NCI-H526 treated with DMSO at 0.1 percent for 48 hours (cell line): ENCODE results near the gene AQP2.

Experiments used
- DNase-seq: peaks from one replicate; lab custom pipeline; 2025; lab: John Stamatoyannopoulos, UW

The AQP2 gene, protein sequence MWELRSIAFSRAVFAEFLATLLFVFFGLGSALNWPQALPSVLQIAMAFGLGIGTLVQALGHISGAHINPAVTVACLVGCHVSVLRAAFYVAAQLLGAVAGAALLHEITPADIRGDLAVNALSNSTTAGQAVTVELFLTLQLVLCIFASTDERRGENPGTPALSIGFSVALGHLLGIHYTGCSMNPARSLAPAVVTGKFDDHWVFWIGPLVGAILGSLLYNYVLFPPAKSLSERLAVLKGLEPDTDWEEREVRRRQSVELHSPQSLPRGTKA

DNA sequence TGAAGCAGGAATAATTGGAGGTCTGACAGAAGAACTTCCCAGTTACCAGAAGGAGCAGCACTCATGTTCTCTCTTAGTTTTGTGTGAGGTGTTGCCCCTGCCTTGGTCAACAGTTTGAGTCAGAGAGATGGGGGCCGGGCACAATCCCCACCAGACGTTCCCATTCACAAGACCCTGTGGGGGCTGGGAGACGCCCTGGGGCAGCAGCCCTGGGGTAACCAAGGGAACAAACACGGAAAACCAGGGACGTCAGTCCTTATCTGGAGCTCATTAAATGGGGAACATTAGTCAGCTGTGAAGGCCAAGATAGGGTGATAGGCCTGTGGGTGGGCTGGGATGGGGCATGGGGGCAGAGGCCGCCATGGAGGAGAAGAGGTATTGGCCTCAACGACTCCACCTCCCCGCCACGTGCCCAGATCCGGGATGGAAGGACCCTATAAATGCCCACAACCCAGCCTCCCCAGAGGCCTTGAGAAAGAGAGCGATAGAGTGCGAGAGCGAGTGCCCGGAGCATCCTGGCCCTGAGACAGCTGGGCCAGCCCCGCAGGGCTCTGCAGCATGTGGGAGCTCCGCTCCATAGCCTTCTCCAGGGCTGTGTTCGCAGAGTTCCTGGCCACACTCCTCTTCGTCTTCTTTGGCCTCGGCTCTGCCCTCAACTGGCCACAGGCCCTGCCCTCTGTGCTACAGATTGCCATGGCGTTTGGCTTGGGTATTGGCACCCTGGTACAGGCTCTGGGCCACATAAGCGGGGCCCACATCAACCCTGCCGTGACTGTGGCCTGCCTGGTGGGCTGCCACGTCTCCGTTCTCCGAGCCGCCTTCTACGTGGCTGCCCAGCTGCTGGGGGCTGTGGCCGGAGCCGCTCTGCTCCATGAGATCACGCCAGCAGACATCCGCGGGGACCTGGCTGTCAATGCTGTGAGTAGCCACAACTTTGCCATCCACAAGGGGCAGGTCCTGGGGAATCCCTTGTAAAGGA, at the start of gene AQP2:
Gene AQP2, plus strand, starts transcription at position 465 of the 979 bp plus-strand sequence. Its CDS starts 94 bp downstream, at position 559.
- DNase-seq = no peak

DNA sequence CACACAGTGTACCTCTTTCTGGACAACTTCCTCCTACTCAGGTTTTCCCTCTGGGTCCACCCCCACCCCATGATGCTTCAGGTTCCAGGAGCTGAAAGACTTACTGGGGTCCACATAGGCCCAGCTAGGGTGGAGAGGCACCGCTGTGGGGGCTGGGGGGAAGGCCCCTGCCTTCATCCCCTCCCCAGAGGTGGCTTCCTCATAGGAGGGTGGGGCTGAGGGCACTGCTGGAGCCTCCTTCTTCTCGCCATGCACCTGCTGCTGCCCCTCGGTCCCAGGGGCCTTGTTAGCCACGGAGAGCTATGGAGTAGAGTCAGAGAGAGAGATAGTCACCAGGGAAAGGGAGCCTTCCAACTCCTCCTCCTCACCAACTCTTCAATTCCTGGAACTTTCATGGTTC, 49.5 kb upstream of the AQP2 start:
- peak; percentile 32 for DNase-seq

DNA sequence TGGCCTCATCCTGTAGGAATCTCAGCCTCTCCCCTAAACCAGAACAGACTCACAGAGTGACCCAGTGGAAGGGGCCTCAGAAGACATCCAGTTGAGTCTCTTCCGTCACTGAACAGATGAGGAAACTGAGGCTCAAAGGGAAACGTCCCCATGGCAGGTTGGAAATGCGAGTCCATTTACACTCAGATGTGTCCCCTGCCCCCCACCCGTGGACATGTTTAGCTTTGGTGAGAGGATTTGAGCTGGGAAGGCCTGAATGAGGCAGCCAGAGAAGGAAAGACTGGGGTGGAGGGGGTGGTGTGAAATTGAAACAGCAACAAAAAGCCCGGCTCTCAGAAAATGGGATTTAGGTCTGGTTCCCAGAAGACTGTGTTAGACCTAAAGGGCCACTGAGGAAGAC, 48.6 kb upstream of the AQP2 start:
- no peak for DNase-seq

DNA sequence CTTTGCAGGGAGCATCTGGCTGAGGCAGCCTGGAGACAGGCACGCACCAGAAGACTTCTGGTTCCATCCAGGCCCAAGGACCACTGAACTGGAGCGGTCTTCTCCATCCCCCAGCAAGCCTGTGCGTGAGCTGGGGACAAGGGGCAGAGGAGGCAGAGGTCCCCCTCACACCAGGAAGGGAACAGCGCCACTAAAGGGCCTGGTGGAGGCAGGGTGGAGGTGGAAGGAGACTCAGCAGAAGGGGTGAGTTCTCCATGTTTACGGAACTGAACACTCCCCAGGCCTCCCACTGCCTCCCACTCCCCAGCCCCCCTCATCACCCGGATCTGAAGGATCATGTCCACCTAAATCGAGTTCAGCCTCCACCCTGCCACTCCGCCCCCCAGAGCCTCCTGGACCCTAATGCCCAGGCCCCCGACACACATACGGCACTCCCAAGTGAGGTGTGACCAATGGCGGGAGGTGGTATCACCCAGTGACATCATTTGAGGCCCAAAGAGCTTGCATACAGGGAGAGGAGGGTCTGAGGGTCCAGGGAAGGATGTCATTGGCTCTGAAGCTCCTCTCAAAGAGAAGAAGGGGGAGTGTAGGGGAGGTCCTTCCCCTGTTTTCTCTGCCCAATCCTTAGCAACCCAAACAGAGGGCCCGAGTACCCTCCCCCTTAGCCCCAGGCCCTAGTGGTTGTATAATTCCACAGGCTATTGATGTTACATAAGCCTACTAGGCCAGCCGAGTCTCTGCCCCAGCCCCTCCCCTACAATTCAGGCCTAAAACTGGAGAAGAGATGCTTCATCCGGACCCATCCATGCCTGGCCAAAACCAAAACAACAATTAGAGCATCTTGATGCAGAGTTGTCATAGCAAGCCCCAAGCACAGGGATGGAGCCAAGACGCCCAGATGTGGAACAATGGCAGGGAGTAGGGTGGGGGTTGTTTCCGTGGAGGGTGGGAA, 47.9 kb upstream of the AQP2 start:
- no peak for DNase-seq

DNA sequence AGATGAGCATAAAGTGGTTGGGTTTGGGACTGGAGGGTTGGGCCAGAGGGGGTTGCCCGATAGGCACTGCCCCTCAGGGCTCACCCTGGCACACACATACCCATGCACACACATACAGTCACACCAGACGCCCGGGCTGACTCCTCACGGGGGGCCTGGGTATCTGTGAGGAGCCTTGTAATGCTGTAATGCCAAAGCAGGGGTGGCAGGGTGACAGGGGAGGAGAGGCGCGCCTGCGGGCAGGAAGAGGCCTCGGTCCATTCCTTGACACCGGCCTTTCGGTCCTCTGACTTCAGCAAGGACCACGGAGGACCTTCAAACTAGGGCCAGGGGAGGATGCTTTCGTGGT, 47.2 kb upstream of the AQP2 start:
- DNase-seq = no peak

DNA sequence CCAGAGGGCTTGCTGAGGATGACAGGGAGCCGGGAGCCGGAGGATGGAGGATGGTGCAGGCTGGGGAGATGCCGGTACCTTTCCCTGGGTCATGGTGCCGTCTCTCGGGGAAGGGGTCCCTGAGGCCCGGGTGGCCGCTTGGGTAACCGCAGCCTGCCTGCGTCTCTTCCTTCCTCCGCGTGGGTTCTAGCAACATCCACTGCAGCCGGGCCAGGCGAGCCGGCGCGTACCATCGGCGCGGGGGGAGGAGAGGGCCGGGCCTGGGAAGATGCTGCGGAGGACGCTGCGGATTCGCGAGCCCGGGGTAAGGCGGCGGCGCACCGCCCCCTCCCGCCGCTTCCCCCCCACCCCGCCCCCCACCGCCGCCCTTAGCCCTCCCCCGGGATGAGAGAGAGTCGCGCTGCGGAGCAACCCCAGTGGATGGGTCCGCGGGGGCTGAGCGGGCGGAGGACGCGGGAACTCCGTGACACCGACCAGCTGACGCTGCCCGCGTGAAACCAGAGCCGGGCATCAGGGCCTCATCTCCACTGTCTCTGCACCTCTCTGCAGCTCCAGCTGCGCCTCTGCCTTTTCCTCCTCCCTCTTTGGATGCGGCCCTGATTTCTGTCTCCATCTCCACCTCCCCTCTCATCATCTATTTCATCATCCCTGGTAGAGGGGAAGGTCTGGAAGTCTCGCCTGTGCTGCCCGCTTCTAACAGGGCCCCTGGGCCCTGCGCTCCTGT, 46.7 kb upstream of the AQP2 start, which contains the start of gene FAIM2:
Gene FAIM2, minus strand, starts transcription at position 201 of the 724 bp plus-strand sequence. Its CDS starts 108 bp downstream, at position 93.
- DNase-seq = peak; percentile 5

DNA sequence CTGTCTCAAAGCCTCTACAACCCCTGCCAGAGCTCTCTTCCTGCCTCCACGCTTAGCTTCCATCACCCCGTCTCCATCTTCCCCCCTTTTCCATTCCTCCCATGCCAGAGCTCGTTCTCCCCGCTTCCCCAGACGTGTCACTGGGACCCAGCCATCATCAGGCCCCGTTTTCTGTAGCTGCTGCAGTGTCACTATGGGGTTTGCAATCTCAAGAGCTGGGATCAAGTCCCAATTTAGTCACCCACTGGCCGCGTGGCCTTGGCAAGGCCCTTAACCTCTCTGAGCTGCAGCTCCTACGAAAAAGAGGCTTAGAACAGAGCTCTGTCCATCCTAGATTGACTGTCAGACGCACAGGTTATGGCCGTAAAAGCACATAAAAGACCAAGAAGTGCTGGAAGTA, 45.9 kb upstream of the AQP2 start:
- DNase-seq = no peak

DNA sequence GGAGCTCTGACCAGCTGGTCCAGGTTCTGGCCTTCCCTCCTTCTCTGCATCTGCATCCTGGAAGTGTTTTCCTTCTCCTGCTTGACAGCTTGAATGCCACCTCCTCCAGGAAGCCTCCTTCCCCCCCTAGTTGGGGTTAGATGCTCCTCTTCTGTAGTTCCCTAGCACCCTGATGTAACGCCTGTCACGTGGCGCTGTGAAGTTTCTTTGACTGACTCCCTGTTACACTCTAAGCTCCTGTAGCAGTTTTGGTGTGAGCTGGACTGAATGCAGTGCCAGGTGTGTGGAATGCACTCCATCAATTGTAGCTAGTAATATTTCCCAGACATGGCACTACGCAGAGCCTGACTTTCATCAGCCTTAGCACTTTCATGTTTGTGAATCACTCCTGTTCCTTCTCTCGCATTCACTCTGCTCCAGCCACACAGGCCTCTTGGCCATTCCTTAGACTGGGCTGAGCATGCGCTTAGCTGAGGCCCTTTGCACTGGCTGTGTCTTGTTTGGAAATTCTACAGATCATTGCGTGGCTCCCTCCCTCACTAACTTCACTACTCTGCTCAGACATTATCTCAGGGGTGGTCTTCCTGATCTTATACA, 44.7 kb upstream of the AQP2 start:
- DNase-seq = no peak

DNA sequence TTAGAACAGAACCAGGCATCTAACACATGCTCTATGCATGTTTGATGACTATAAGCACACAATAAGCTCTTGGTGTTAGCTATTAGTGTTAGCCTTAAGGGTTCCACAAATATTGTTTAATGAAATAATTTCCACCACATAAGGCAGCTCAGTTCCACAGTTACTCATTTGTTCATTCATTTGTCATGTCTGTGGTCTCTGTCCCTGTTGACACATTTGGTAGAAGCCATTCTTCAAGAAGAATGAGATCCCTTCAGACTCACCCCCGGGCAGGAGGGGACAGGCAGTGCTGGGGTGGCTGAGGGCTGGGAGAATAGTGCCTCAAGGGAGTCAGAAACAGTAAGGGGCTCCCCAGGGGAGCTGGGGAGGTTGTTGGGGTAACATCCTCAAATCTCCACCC, 43.2 kb upstream of the AQP2 start:
- no peak for DNase-seq

DNA sequence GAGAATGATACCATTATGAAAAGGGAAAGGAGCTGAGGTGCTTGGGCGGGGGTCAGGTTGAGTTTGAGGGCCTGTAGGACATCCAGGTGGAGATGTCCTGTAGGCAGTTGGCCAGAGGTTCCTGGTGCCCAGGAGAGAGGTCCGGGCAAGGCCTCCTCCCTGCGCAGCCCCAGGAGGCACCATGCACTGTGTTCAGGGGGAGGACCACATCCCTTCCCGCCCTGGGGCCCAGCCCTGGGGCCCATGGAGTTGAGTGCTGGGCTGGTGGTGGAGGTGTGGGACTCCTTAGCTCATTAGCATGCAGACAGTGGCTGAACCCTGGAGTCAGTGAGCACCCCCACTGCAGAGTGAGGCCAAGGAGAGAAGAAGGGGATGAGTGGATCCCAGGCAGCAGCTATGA, 41.2 kb upstream of the AQP2 start:
- DNase-seq = no peak

DNA sequence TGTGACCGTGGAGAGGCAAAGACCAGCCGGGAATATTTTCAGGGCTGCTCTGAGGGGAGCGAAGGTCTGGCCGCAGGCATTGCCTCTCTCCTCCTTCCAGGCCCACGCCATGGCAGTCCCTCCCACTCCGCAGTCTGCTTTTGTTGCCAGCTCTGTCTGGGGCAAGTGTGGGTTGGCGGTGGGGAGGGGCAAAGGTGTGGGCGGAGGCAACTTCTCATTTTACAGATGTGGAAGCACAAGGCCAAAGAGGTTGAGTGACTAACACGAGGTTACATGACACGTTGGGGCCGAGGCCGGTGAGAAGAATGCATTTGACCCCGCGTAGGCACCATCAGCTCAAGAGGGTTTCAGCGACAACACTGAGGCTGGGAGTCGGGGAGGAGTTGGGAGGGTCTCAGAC, 40.7 kb upstream of the AQP2 start:
- no peak for DNase-seq

DNA sequence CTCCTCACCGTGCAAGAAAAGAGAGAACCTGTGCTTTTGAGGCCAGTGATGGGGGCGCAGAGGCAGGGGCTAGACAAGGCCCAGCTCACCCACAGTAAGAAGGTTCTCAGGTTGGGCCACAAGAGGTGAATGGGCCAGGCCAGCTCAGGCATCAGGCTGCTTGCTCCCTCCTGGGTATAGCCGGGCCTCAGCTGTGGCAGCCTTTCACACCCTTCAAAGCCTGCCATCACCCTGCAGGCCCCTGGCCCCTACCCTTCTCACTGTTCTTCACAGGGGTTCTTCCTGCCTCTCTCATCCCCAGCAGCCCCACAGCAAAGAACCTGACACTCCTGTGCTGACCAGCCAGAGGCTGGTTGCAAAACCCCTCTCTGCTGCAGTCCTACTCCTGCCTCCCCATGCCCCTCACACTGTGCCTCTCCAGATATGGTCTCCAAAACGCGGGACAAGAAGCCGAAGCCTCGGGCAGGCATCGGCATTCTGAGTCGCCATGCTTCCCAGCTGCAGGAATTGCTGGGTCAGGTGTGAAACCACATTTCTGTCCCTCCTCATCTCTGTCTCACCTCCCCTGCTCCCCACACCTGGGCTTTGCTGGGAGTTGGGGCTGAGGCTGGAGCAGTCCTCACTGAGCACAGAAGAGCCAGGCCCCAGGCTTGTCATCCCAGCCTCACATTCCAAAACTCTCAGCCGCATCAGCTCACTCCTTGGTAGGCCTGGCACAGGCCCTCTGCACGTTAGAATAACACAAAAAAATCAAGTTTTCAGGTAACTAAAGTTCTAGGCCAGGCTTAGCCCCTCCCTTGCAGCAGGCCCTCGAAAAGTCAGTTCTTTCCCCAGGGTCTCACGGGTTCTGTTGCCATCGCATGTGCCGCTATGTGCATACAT, 40.0 kb upstream of the AQP2 start:
- no peak for DNase-seq

DNA sequence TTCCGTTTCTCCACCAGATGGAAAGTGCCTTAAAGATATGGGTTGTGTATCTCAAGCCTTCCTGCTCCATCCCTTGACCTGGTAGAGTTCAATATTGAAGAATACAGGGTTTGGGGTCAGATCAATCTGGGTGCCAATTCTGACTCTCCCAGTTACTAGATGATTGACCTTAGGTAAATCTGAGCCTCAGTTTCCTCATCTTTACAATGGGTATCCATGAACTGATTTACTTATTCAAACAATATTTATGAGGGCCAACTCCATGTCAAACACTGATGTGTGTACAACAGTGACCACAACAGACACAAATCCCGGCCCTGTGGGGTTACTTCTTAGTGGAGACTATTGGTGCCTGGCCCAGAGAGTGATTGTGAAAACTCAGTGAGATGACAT, 39.3 kb upstream of the AQP2 start:
- no peak for DNase-seq

DNA sequence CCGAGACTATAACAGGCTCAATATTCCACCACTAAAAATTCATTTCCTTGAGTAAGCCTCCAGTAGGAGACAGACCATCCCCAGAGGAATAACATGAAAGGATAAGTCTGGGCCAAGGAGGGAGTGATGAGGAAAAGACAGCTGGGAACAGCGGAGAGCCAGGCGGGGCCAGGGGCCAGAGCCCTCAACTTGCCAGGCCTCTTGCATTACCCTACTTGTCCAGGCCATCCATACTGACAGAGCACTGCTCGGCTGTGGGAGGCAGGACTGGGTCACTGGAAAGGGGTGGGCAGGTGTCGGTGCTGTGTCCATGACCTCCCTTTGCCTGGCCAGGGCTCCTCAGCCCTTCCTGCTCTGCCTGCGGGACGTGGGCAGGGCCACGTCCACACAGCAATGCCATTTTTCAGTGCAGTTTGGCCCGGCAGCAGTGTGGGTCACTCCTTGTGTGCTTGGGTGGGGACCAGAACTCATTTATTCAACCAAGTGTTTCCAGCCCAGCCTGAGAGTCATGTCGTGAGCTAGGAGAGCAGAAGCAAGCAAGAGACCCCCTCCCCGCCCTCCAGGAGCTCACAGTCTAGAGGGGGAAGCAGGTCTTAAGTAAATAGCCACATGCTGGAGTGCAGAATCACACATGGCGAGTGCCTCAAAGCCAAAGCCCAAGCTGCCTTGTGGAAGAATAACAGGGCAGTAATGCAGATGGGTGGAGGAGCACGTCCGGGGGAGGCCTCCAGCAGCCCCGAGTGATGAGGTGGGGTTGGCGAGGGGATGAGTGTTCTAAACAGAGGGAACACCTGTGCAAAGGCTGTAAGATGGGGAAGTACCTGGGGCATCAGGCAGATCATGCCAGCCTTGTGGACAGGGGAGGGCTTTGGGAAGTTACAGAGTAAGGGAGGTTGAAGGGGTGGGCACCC, 37.9 kb upstream of the AQP2 start:
- no peak for DNase-seq

DNA sequence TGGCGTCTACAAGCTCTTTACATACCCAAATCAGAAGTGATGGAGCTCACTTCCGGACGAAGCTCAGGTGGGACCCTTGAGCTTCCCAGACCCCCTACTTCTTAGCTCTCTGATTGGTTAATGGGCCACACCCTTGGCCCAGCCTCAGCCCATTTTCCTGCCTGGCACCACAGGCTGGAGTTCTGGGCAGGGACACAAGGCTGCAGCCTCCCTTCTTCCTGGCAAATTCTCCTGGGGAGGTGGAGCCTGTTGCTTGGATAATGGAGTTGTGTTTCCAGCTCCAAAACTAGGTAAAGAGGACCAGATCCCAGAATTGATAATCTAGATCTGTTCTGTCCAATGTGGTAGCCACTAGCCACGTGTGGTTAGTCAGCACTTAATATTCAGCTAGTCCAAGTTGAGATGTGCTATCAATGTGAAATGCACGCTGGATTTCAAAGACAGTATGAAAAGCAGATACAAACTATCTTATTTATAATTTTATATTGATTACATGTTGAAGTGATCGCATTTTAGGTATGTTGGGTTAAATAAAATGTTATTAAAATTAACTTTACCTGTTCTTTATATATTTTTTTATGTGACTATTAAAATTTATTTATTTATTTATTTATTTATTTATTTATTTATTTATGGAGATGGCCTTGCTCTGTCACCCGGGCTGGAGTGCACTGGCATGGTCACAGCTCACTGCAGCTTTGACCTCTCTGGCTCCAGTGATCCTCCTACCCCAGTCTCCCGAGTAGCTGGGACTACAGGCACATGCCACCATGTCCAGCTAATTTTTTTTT, 34.2 kb upstream of the AQP2 start:
- DNase-seq = no peak

DNA sequence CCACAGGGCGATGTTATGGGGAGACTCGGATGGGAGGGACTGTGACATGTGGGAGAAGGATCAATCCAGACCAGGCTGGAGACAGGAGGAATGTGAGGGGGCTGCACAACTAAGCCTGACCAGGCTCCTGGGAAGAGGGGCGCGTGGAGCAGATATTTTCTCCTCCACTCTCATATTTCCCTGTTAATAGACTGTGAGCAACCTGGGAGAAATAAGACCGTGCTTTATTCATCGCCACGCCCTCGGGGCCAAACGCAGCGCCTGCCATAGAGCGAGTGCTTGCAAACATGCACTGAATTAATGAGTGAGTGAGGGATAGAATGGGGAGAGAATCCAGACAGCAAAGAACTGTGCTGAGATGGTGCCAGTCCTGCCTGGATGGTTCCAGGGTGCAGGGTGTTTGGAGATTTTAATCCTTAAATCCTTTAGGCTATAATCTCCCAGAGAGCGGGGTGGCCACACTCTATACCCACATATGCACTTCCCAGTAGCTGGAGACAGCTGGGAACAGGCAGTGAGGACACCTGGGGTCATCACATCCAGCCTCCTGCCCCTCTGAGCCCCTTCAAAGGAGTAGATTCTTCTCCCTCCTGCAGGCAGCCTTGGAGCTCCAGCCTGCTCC, 33.3 kb upstream of the AQP2 start:
- DNase-seq = no peak

DNA sequence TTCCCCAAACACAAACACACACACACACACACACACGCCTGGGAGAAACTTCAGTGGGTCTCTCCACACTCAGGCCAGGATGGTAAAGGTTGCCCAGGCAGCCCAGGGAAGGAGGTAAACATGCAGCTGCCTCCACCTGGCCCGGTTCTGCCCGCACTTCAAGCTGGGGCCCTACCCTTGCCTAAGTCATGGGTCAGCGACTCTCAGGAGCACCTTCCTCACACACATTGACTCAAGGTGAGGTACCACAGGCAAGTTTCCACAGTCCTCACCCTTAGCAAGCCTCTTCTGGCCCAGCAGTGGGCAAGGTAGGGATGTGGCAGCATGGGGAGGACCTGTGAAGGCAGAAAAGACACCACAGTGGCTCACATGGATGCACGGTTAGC, 32.8 kb upstream of the AQP2 start:
- no peak for DNase-seq
